GM19395 (cell line): ENCODE data around the gene MGRN1.

Experiments used
- ATAC-seq: cut with Tn5 transposase; IDR thresholded peaks from one replicate; pipeline ENCODE4 v1.9.1; 2021; ENCODE audit warnings: mild to moderate bottlenecking, moderate library complexity; ENCODE audit not compliant: unreplicated experiment

The MGRN1 gene

GRCh38 chr16:4603624-4604170 is 20.9 kb upstream of the MGRN1 start:
- no peak for ATAC-seq

GRCh38 chr16:4604401-4604800 is 20.2 kb upstream of the MGRN1 start:
- no peak for ATAC-seq

- ATAC-seq: no peak
Observed at GRCh38 chr16:4606354-4606753, 18.3 kb upstream of the MGRN1 start.

- ATAC-seq: no peak
Observed at GRCh38 chr16:4607841-4608703, 16.6 kb upstream of the MGRN1 start.

- ATAC-seq: no peak
Observed at GRCh38 chr16:4608704-4608980, 16.0 kb upstream of the MGRN1 start.

GRCh38 chr16:4609200-4610010 is 15.2 kb upstream of the MGRN1 start:
- ATAC-seq: no peak

GRCh38 chr16:4610011-4611005 is 14.3 kb upstream of the MGRN1 start:
- ATAC-seq: no peak

- no peak for ATAC-seq
Observed at GRCh38 chr16:4611337-4612021, 13.1 kb upstream of the MGRN1 start.

GRCh38 chr16:4612474-4612931 is 12.1 kb upstream of the MGRN1 start:
- no peak for ATAC-seq

- ATAC-seq: no peak
Observed at GRCh38 chr16:4612977-4613635, 11.5 kb upstream of the MGRN1 start.

- no peak for ATAC-seq
Observed at GRCh38 chr16:4613636-4614570, 10.7 kb upstream of the MGRN1 start.

GRCh38 chr16:4614571-4615383 is 9.8 kb upstream of the MGRN1 start, which contains the start of gene UBALD1:
TSS of gene UBALD1 (minus strand) at chr16:4614888. CDS start at chr16:4614797, 91 bp downstream.
- peak; percentile 53 for ATAC-seq

GRCh38 chr16:4615384-4616046 is 9.1 kb upstream of the MGRN1 start:
- no peak for ATAC-seq

GRCh38 chr16:4616047-4616811 is 8.4 kb upstream of the MGRN1 start:
- peak; percentile 81 for ATAC-seq

- no peak for ATAC-seq
Observed at GRCh38 chr16:4617880-4618279, 6.7 kb upstream of the MGRN1 start.
